ENCODE results near the gene PDZD7.

DNA sequence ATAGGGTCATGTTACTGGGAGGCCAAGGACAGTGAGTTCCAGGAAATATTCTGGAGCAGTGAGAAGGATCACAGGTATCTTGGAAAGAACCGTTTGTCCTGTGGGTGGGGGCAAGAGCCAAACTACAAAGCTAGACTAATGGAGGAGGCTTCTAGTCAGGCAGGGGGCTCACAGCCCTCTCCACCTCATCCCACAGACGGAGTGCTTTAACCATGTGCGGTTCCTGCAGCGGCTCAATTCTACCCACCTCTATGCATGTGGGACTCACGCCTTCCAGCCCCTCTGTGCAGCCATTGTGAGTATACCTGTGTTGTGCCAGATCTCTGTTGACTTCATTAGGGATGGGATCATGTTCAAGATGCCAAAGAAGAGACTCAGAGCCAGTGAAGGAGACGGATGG is 53.5 kb downstream of the PDZD7 start:
- TF ChIP-seq GATA2 (IDR thresholded peaks at IDR 0.05; ENCODE audit: low read depth, low read length) (no peak), GATA3 (IDR thresholded peaks at IDR 0.05; ENCODE audit: low read depth, low read length) (no peak)
